HL-60 (cell line): ENCODE results near the gene ST3GAL4.

Source experiments
- CTCF ChIP-seq: IDR thresholded peaks from one replicate; pipeline ENCODE4 v1.5.1; 2011; ENCODE audit warnings: low read length, control low read depth, inconsistent platforms; ENCODE audit not compliant: insufficient read depth
- GABPA ChIP-seq: IDR thresholded peaks from 2 replicates; pipeline ENCODE4 v1.6.1; 2012; ENCODE audit warnings: low read depth
- POLR2AphosphoS5 ChIP-seq: IDR thresholded peaks from 2 replicates; pipeline ENCODE4 v1.6.1; 2012; ENCODE audit warnings: low read depth
- SPI1 ChIP-seq: IDR thresholded peaks from 2 replicates; pipeline ENCODE4 v1.6.1; 2012; ENCODE audit warnings: low read depth, mild to moderate bottlenecking, borderline replicate concordance
- TF ChIP-seq, protein P1 (sequence below): IDR thresholded peaks from 2 replicates; pipeline ENCODE4 v1.6.1; 2012; ENCODE audit warnings: low read depth; ENCODE audit not compliant: insufficient replicate concordance

DNA sequence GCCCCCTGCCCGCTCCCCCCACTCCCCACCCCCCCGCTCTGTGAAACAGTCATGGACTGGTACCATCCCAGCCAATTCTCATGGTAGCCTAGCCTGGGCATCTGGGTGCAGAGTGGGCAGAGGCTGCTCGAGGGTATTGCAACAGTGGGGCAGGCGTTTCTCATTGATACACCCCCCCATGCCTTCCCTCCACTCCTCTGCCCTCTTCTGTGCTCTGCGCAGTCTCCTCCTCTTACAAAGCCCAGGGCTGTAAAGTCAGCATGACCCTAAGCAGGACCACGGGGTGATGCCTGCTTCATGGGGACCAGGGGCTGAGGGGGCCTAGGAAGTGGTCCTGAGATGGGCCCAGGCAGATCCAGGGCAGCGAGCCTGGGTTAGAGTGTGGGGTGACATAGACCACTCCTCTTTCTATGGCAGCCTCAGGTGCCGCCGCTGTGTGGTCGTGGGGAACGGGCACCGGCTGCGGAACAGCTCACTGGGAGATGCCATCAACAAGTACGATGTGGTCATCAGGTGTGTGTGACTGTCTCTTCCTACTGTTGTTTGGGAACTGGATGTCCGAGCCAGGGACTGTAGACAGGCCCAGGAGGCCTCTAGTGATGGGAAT lies 52.3 kb downstream of the ST3GAL4 start:
- TF ChIP-seq CTCF = no peak
- TF ChIP-seq, protein P1, sequence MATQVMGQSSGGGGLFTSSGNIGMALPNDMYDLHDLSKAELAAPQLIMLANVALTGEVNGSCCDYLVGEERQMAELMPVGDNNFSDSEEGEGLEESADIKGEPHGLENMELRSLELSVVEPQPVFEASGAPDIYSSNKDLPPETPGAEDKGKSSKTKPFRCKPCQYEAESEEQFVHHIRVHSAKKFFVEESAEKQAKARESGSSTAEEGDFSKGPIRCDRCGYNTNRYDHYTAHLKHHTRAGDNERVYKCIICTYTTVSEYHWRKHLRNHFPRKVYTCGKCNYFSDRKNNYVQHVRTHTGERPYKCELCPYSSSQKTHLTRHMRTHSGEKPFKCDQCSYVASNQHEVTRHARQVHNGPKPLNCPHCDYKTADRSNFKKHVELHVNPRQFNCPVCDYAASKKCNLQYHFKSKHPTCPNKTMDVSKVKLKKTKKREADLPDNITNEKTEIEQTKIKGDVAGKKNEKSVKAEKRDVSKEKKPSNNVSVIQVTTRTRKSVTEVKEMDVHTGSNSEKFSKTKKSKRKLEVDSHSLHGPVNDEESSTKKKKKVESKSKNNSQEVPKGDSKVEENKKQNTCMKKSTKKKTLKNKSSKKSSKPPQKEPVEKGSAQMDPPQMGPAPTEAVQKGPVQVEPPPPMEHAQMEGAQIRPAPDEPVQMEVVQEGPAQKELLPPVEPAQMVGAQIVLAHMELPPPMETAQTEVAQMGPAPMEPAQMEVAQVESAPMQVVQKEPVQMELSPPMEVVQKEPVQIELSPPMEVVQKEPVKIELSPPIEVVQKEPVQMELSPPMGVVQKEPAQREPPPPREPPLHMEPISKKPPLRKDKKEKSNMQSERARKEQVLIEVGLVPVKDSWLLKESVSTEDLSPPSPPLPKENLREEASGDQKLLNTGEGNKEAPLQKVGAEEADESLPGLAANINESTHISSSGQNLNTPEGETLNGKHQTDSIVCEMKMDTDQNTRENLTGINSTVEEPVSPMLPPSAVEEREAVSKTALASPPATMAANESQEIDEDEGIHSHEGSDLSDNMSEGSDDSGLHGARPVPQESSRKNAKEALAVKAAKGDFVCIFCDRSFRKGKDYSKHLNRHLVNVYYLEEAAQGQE = no peak
- no peak for TF ChIP-seq POLR2AphosphoS5
- TF ChIP-seq GABPA = no peak
- TF ChIP-seq SPI1 = no peak
